ENCODE results near the gene FMN1. TPM values are rescaled to one million over a fixed set of nuclear protein-coding genes. Genes with fewer than 3 reads are reported as not detected.

Gene FMN1
- polyA plus RNA-seq, 2 of the 4 experiments (the other 2 are of a cell fraction): 0.53 to 2.2 TPM

DNA sequence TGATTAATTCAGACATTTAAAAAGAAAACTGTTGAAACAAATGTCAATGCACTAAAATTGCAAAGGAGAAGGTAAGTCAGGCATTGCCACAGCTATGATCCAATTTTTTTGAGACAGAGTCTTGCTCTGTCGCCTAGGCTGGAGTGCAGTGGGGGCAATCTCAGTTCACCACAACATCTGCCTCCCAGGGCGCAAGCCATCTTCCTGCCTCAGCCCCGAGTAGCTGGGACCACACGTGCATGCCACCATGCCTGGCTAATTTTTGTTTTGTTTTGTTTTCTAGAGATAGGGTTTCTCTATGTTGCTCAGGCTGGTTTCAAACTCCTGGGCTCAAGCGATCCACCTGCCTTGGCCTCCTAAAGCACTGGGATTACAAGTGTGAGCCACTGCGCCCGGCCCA, 117.6 kb downstream of the FMN1 start:
- no peak for ATAC-seq
- no peak overlapping the region for H3K4me3 ChIP-seq
- H3K9me3 ChIP-seq: no peaks in the 10 kb centered on the region
- FAIRE-seq: no peak
- CTCF ChIA-PET: no interaction called here
- POLR2A ChIA-PET: no interaction called here
- DNase-seq (ENCODE audit: low read depth in 1 of 2, low spot score in 1 of 2): no peak
- H3K4me1 ChIP-seq: no peaks in the 10 kb centered on the region
- TF ChIP-seq MAFK (IDR thresholded peaks at IDR 0.05; ENCODE audit: partially characterized antibody) (no peak), NPAS2 (CRISPR knock-in tag; IDR thresholded peaks at IDR 0.05; ENCODE audit: borderline replicate concordance) (no peak), CBX2 (IDR thresholded peaks at IDR 0.05; ENCODE audit: borderline replicate concordance, low read depth) (no peak), HOXB13 (CRISPR knock-in tag; IDR thresholded peaks at IDR 0.05; ENCODE audit: low read depth) (no peak)
- TF ChIP-seq, protein P1, sequence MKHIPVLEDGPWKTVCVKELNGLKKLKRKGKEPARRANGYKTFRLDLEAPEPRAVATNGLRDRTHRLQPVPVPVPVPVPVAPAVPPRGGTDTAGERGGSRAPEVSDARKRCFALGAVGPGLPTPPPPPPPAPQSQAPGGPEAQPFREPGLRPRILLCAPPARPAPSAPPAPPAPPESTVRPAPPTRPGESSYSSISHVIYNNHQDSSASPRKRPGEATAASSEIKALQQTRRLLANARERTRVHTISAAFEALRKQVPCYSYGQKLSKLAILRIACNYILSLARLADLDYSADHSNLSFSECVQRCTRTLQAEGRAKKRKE (CRISPR knock-in tag; IDR thresholded peaks at IDR 0.05; ENCODE audit: low read depth): no peak
- 71% methylated on average over 7 of the region's 7 CpGs for WGBS (ENCODE audit: missing lambda C conversion rate)
- no peak overlapping the region for H3K4me2 ChIP-seq
- H3K27ac ChIP-seq: no peak overlapping the region

DNA sequence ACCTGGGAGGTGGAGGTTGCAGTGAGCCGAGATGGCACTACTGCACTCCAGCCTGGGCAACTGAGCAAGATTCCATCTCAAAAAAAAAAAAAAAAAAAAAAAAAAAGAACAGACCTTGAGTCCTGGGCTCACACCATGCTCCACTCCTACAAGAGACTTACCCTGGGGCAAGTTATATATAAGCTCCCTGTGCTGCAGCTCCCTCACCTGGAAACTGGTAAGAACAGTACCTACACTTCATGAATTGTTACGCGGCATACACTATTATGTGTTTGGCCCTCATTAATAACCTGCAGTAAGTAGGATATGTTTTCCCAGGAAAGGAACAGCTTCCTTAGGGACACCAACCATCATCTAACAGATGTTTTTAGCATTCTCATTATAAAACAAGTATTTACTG, 119.6 kb downstream of the FMN1 start:
- peak in 1 of 2 experiments; percentile 60; a peak in 3 of 6 replicates for ATAC-seq
- Histone ChIP-seq H3K4me3 (no peak overlapping the region), H3K27ac (no peak overlapping the region), H3K4me1 (no peaks in the 10 kb centered on the region), H3K4me2 (no peak overlapping the region), H3K9me3 (no peaks in the 10 kb centered on the region)
- DNase-seq (ENCODE audit: low read depth in 1 of 2, low spot score in 1 of 2): no peak
- 72% methylated on average over 3 of the region's 3 CpGs for WGBS (ENCODE audit: missing lambda C conversion rate)
- POLR2A ChIA-PET: no interaction called here
- no peak for FAIRE-seq
- CTCF ChIA-PET: interaction anchor here (0.9 to 3.5 kb wide), 5 partner anchors 11 to 412 kb away, joined by 3 to 21 read pairs (median 4); no protein-coding TSS in a partner anchor
- TF ChIP-seq, protein P2, sequence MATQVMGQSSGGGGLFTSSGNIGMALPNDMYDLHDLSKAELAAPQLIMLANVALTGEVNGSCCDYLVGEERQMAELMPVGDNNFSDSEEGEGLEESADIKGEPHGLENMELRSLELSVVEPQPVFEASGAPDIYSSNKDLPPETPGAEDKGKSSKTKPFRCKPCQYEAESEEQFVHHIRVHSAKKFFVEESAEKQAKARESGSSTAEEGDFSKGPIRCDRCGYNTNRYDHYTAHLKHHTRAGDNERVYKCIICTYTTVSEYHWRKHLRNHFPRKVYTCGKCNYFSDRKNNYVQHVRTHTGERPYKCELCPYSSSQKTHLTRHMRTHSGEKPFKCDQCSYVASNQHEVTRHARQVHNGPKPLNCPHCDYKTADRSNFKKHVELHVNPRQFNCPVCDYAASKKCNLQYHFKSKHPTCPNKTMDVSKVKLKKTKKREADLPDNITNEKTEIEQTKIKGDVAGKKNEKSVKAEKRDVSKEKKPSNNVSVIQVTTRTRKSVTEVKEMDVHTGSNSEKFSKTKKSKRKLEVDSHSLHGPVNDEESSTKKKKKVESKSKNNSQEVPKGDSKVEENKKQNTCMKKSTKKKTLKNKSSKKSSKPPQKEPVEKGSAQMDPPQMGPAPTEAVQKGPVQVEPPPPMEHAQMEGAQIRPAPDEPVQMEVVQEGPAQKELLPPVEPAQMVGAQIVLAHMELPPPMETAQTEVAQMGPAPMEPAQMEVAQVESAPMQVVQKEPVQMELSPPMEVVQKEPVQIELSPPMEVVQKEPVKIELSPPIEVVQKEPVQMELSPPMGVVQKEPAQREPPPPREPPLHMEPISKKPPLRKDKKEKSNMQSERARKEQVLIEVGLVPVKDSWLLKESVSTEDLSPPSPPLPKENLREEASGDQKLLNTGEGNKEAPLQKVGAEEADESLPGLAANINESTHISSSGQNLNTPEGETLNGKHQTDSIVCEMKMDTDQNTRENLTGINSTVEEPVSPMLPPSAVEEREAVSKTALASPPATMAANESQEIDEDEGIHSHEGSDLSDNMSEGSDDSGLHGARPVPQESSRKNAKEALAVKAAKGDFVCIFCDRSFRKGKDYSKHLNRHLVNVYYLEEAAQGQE (IDR thresholded peaks at IDR 0.05): no peak
- TF ChIP-seq EHMT2 (IDR thresholded peaks at IDR 0.05; ENCODE audit: low read depth) (no peak), CHD2 (IDR thresholded peaks at IDR 0.05; ENCODE audit: low read length, partially characterized antibody) (no peak), MAZ (IDR thresholded peaks at IDR 0.05; ENCODE audit: borderline replicate concordance, low read depth, low read length) (no peak), KDM1A (IDR thresholded peaks at IDR 0.05; ENCODE audit: low read depth) (no peak), EHF (CRISPR knock-in tag; IDR thresholded peaks at IDR 0.05) (no peak), FOXS1 (CRISPR knock-in tag; IDR thresholded peaks at IDR 0.05) (no peak), SREBF2 (IDR thresholded peaks at IDR 0.05) (no peak), JUN (IDR thresholded peaks at IDR 0.05) (no peak), KDM5A (IDR thresholded peaks at IDR 0.05) (no peak), NR3C1 (IDR thresholded peaks at IDR 0.05) (no peak), ZNF302 (CRISPR knock-in tag; IDR thresholded peaks at IDR 0.05) (no peak)
- TF ChIP-seq, protein P3, sequence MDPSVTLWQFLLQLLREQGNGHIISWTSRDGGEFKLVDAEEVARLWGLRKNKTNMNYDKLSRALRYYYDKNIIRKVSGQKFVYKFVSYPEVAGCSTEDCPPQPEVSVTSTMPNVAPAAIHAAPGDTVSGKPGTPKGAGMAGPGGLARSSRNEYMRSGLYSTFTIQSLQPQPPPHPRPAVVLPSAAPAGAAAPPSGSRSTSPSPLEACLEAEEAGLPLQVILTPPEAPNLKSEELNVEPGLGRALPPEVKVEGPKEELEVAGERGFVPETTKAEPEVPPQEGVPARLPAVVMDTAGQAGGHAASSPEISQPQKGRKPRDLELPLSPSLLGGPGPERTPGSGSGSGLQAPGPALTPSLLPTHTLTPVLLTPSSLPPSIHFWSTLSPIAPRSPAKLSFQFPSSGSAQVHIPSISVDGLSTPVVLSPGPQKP (IDR thresholded peaks at IDR 0.05; ENCODE audit: low read depth, low read length): no peak
- TF ChIP-seq, protein P1 (CRISPR knock-in tag; IDR thresholded peaks at IDR 0.05; ENCODE audit: low read depth): no peak

All from A549 (cell line).